NCI-H2196 treated with DMSO at 0.1 percent for 48 hours (cell line): ENCODE results near the gene ADAMTS9.

Experiments
- DNase-seq: peaks from one replicate; lab custom pipeline; 2025; ENCODE audit not compliant: unreplicated experiment; lab: John Stamatoyannopoulos, UW

Gene ADAMTS9

GRCh38 chr3:64687781-64688604, at the start of gene ADAMTS9:
Gene ADAMTS9 (minus strand): TSS chr3:64688000. CDS start chr3:64687657, 343 bp downstream.
- DNase-seq, result no peak

- no peak for DNase-seq
These were observed 44.8 kb upstream of the ADAMTS9 start for GRCh38 chr3:64732576-64732975.

GRCh38 chr3:64730681-64731080, 42.9 kb upstream of the ADAMTS9 start:
- no peak for DNase-seq

GRCh38 chr3:64728994-64729393, 41.2 kb upstream of the ADAMTS9 start:
- DNase-seq, result no peak

GRCh38 chr3:64728428-64728827, 40.6 kb upstream of the ADAMTS9 start:
- DNase-seq, result no peak

GRCh38 chr3:64726414-64727090, 38.8 kb upstream of the ADAMTS9 start:
- no peak for DNase-seq

GRCh38 chr3:64718976-64719375, 31.2 kb upstream of the ADAMTS9 start:
- no peak for DNase-seq

GRCh38 chr3:64717872-64718613, 30.2 kb upstream of the ADAMTS9 start:
- no peak for DNase-seq

- no peak for DNase-seq
These were observed 29.6 kb upstream of the ADAMTS9 start for GRCh38 chr3:64717411-64717810.

GRCh38 chr3:64716110-64716710, 28.4 kb upstream of the ADAMTS9 start:
- DNase-seq, result no peak

GRCh38 chr3:64715211-64715982, 27.6 kb upstream of the ADAMTS9 start:
- DNase-seq, result no peak

- no peak for DNase-seq
These were observed 20.7 kb upstream of the ADAMTS9 start for GRCh38 chr3:64708456-64708855.

- DNase-seq, result no peak
These were observed 18.1 kb upstream of the ADAMTS9 start for GRCh38 chr3:64705946-64706345.

GRCh38 chr3:64696896-64697295, 9.1 kb upstream of the ADAMTS9 start:
- no peak for DNase-seq

GRCh38 chr3:64694114-64694513, 6.3 kb upstream of the ADAMTS9 start:
- DNase-seq, result no peak

GRCh38 chr3:64693031-64693430, 5.2 kb upstream of the ADAMTS9 start:
- no peak for DNase-seq

GRCh38 chr3:64691051-64691450, 3.3 kb upstream of the ADAMTS9 start:
- DNase-seq, result no peak

GRCh38 chr3:64687086-64687780, 567 bp downstream of the ADAMTS9 start:
- DNase-seq, result no peak

- DNase-seq, result no peak
These were observed 1.3 kb downstream of the ADAMTS9 start for GRCh38 chr3:64686446-64686908.
